Raji (cell line): ENCODE measurements around the gene COLGALT1.

ENCODE experiments used
- POLR2A ChIP-seq: IDR thresholded peaks from 2 replicates; pipeline ENCODE4 v1.6.1; 2011; ENCODE audit warnings: low read depth, low read length, control low read depth; ENCODE audit not compliant: insufficient read depth

Gene COLGALT1

GRCh38 chr19:17528610-17529009, 26.8 kb upstream of the COLGALT1 start:
- no peak for TF ChIP-seq POLR2A

- no peak for TF ChIP-seq POLR2A
These were observed 25.9 kb upstream of the COLGALT1 start for GRCh38 chr19:17529239-17530158.

- no peak for TF ChIP-seq POLR2A
These were observed 24.9 kb upstream of the COLGALT1 start for GRCh38 chr19:17530586-17530985.

GRCh38 chr19:17532116-17532515, 23.3 kb upstream of the COLGALT1 start:
- no peak for TF ChIP-seq POLR2A

GRCh38 chr19:17532557-17532956, 22.9 kb upstream of the COLGALT1 start:
- TF ChIP-seq POLR2A = no peak

GRCh38 chr19:17534767-17535166, 20.7 kb upstream of the COLGALT1 start:
- no peak for TF ChIP-seq POLR2A

- TF ChIP-seq POLR2A = no peak
These were observed 18.5 kb upstream of the COLGALT1 start for GRCh38 chr19:17536955-17537354.

- TF ChIP-seq POLR2A = no peak
These were observed 16.7 kb upstream of the COLGALT1 start for GRCh38 chr19:17538684-17539237.

- TF ChIP-seq POLR2A = no peak
These were observed 16.0 kb upstream of the COLGALT1 start for GRCh38 chr19:17539238-17540117.

- TF ChIP-seq POLR2A = no peak
These were observed 15.3 kb upstream of the COLGALT1 start for GRCh38 chr19:17540174-17540573.

GRCh38 chr19:17541184-17541759, 14.2 kb upstream of the COLGALT1 start:
- no peak for TF ChIP-seq POLR2A

GRCh38 chr19:17542042-17542441, 13.4 kb upstream of the COLGALT1 start:
- TF ChIP-seq POLR2A = no peak

GRCh38 chr19:17542793-17543582, 12.5 kb upstream of the COLGALT1 start:
- no peak for TF ChIP-seq POLR2A

GRCh38 chr19:17543986-17544385, 11.5 kb upstream of the COLGALT1 start:
- no peak for TF ChIP-seq POLR2A
